Activated naive CD4-positive, alpha-beta T cell treated with anti-CD3 and anti-CD28 coated beads, Interleukin-2, amount 10 ng/mL, durations not matched to agents 7 days and 5 days (primary cell): ENCODE measurements around the gene RRAGC.
"Not testable (repeated sequence)": the region's sequence is repeated elsewhere in the genome, so short reads cannot be mapped to it uniquely, and the experiment has no call there.

ENCODE experiments used
- CTCF ChIA-PET: fragments of 350-600 bp; sonication (Branson Sonifier 250); formaldehyde crosslinking; loops from one replicate; lab custom pipeline; 2021; ENCODE audit warnings: antibody characterized with exemption; lab: Charles Lee
- DNase-seq: peaks from one replicate; pipeline ENCODE4 v3.0.0-alpha.2; 2020
- H3K27ac Mint-ChIP-seq: one replicate; pipeline ENCODE4 v1.8.0; 2021; ENCODE audit warnings: mild to moderate bottlenecking, moderate library complexity, mixed read lengths
- H3K27me3 Mint-ChIP-seq: one replicate; pipeline ENCODE4 v1.8.0; 2021; ENCODE audit warnings: mild to moderate bottlenecking, mixed read lengths
- H3K36me3 Mint-ChIP-seq: one replicate; pipeline ENCODE4 v1.8.0; 2021; ENCODE audit warnings: mixed read lengths
- H3K4me1 Mint-ChIP-seq: one replicate; pipeline ENCODE4 v1.8.0; 2021; ENCODE audit warnings: mixed read lengths
- H3K4me3 Mint-ChIP-seq: one replicate; pipeline ENCODE4 v1.8.0; 2021; ENCODE audit warnings: mild to moderate bottlenecking, moderate library complexity, mixed read lengths
- H3K9me3 Mint-ChIP-seq: one replicate; pipeline ENCODE4 v1.8.0; 2021; ENCODE audit warnings: mixed read lengths

The RRAGC gene

GRCh38 chr1:38873027-38873969 lies 13.7 kb upstream of the RRAGC start, which contains the start of gene MYCBP:
TSS of gene MYCBP (minus strand) at chr1:38873348. CDS start at chr1:38873305, 43 bp downstream.
- H3K36me3 Mint-ChIP-seq, result peaks cover 12% of the 10 kb centered on the region
- peak; percentile 98 for DNase-seq
- no peaks in the 10 kb centered on the region for H3K27me3 Mint-ChIP-seq
- peaks cover 39% of the 10 kb centered on the region for H3K4me1 Mint-ChIP-seq
- peak within 1 kb of the TSS; percentile 92 for H3K4me3 Mint-ChIP-seq
- peak within 1 kb of the TSS; percentile 83 for H3K27ac Mint-ChIP-seq
- no peaks in the 10 kb centered on the region for H3K9me3 Mint-ChIP-seq
- CTCF ChIA-PET, result interaction anchor here (1.0 kb wide), 1 partner anchor 219 kb away, joined by 3 read pairs; no protein-coding TSS in a partner anchor

GRCh38 chr1:38872401-38873026 lies 12.9 kb upstream of the RRAGC start:
- Mint-ChIP-seq H3K9me3 (no peaks in the 10 kb centered on the region), H3K4me1 (peaks cover 44% of the 10 kb centered on the region), H3K27me3 (no peaks in the 10 kb centered on the region), H3K36me3 (peaks cover 17% of the 10 kb centered on the region), H3K27ac (peak overlapping the region; percentile 60), H3K4me3 (peak overlapping the region; percentile 92)
- CTCF ChIA-PET, result interaction anchor here (1.0 kb wide), 1 partner anchor 220 kb away, joined by 3 read pairs; no protein-coding TSS in a partner anchor
- DNase-seq, result peak; percentile 53

- H3K27ac Mint-ChIP-seq, result peak overlapping the region; percentile 38
- CTCF ChIA-PET, result interaction anchor here (0.6 kb wide), 1 partner anchor 34 kb away, joined by 3 read pairs; no protein-coding TSS in a partner anchor
- peaks cover 23% of the 10 kb centered on the region for H3K36me3 Mint-ChIP-seq
- DNase-seq, result no peak
- H3K9me3 Mint-ChIP-seq, result no peaks in the 10 kb centered on the region
- H3K4me3 Mint-ChIP-seq, result no peak overlapping the region
- H3K4me1 Mint-ChIP-seq, result peaks cover 46% of the 10 kb centered on the region
- H3K27me3 Mint-ChIP-seq, result no peaks in the 10 kb centered on the region
Measured at GRCh38 chr1:38870996-38871395, 11.4 kb upstream of the RRAGC start.

GRCh38 chr1:38867208-38867607 lies 7.6 kb upstream of the RRAGC start:
- Mint-ChIP-seq H3K27ac (no peak overlapping the region), H3K9me3 (no peaks in the 10 kb centered on the region), H3K27me3 (no peaks in the 10 kb centered on the region), H3K4me1 (peaks cover 25% of the 10 kb centered on the region), H3K4me3 (no peak overlapping the region), H3K36me3 (peaks cover 46% of the 10 kb centered on the region)
- DNase-seq, result no peak
- CTCF ChIA-PET, result interaction anchor here (0.7 kb wide), 1 partner anchor 1362 kb away, joined by 3 read pairs; no protein-coding TSS in a partner anchor

GRCh38 chr1:38865112-38865715 lies 5.6 kb upstream of the RRAGC start:
- Mint-ChIP-seq H3K4me1 (peaks cover 27% of the 10 kb centered on the region), H3K27me3 (no peaks in the 10 kb centered on the region), H3K4me3 (no peak overlapping the region), H3K27ac (no peak overlapping the region), H3K9me3 (no peaks in the 10 kb centered on the region), H3K36me3 (peaks cover 43% of the 10 kb centered on the region)
- DNase-seq, result no peak
- CTCF ChIA-PET, result no interaction called here

GRCh38 chr1:38860454-38860795 lies 853 bp upstream of the RRAGC start:
- no peaks in the 10 kb centered on the region for H3K9me3 Mint-ChIP-seq
- peaks cover 40% of the 10 kb centered on the region for H3K4me1 Mint-ChIP-seq
- no peaks in the 10 kb centered on the region for H3K27me3 Mint-ChIP-seq
- peaks cover 42% of the 10 kb centered on the region for H3K36me3 Mint-ChIP-seq
- H3K27ac Mint-ChIP-seq, result peak overlapping the region; percentile 81
- CTCF ChIA-PET, result interaction anchor here (1.0 kb wide), 1 partner anchor 232 kb away, joined by 4 read pairs; no protein-coding TSS in a partner anchor
- DNase-seq, result no peak
- peak overlapping the region; percentile 87 for H3K4me3 Mint-ChIP-seq

- peaks cover 43% of the 10 kb centered on the region for H3K4me1 Mint-ChIP-seq
- DNase-seq, result peak; percentile 75
- H3K4me3 Mint-ChIP-seq, result peak overlapping the region; percentile 87
- no peaks in the 10 kb centered on the region for H3K27me3 Mint-ChIP-seq
- H3K9me3 Mint-ChIP-seq, result no peaks in the 10 kb centered on the region
- CTCF ChIA-PET, result interaction anchor here (0.6 kb wide), 1 partner anchor 395 kb away, joined by 3 read pairs; no protein-coding TSS in a partner anchor
- H3K36me3 Mint-ChIP-seq, result peaks cover 42% of the 10 kb centered on the region
- H3K27ac Mint-ChIP-seq, result peak overlapping the region; percentile 88
Measured at GRCh38 chr1:38858833-38859560, 575 bp downstream of the RRAGC start.

GRCh38 chr1:38852780-38853179 lies 6.8 kb downstream of the RRAGC start:
- Mint-ChIP-seq H3K4me3 (no peak overlapping the region), H3K9me3 (no peaks in the 10 kb centered on the region), H3K27ac (no peak overlapping the region), H3K4me1 (peaks cover 16% of the 10 kb centered on the region), H3K27me3 (no peaks in the 10 kb centered on the region), H3K36me3 (peaks cover 39% of the 10 kb centered on the region)
- CTCF ChIA-PET, result no interaction called here
- no peak for DNase-seq

GRCh38 chr1:38848071-38848470 lies 11.5 kb downstream of the RRAGC start:
- DNase-seq, result no peak
- no peaks in the 10 kb centered on the region for H3K9me3 Mint-ChIP-seq
- no peak overlapping the region for H3K4me3 Mint-ChIP-seq
- H3K27me3 Mint-ChIP-seq, result no peaks in the 10 kb centered on the region
- no peak overlapping the region for H3K27ac Mint-ChIP-seq
- CTCF ChIA-PET, result interaction anchor here (0.6 kb wide), 1 partner anchor 900 kb away, joined by 3 read pairs; no protein-coding TSS in a partner anchor
- H3K36me3 Mint-ChIP-seq, result peaks cover 42% of the 10 kb centered on the region
- peaks cover 3% of the 10 kb centered on the region for H3K4me1 Mint-ChIP-seq

- no peak overlapping the region for H3K4me3 Mint-ChIP-seq
- no peaks in the 10 kb centered on the region for H3K9me3 Mint-ChIP-seq
- H3K36me3 Mint-ChIP-seq, result peaks cover 39% of the 10 kb centered on the region
- H3K4me1 Mint-ChIP-seq, result peaks cover 3% of the 10 kb centered on the region
- H3K27me3 Mint-ChIP-seq, result no peaks in the 10 kb centered on the region
- CTCF ChIA-PET, result interaction anchor here (1.0 to 2.4 kb wide), 3 partner anchors 19 to 252 kb away, joined by 3 to 7 read pairs (median 5); no protein-coding TSS in a partner anchor
- no peak for DNase-seq
- H3K27ac Mint-ChIP-seq, result no peak overlapping the region
Measured at GRCh38 chr1:38846210-38846609, 13.4 kb downstream of the RRAGC start.

- peaks cover 40% of the 10 kb centered on the region for H3K36me3 Mint-ChIP-seq
Measured at GRCh38 chr1:38845088-38845487, 14.5 kb downstream of the RRAGC start.

GRCh38 chr1:38840281-38840680 lies 19.3 kb downstream of the RRAGC start:
- H3K4me3 Mint-ChIP-seq, result no peak overlapping the region
- H3K36me3 Mint-ChIP-seq, result peaks cover 41% of the 10 kb centered on the region
- CTCF ChIA-PET, result no interaction called here
- H3K27ac Mint-ChIP-seq, result no peak overlapping the region
- no peaks in the 10 kb centered on the region for H3K4me1 Mint-ChIP-seq
- no peaks in the 10 kb centered on the region for H3K9me3 Mint-ChIP-seq
- no peak for DNase-seq
- no peaks in the 10 kb centered on the region for H3K27me3 Mint-ChIP-seq

More at GRCh38 chr1:38845088-38845487, 14.5 kb downstream of the RRAGC start:
- H3K27me3 Mint-ChIP-seq, DNase-seq, H3K9me3 Mint-ChIP-seq, H3K27ac Mint-ChIP-seq, H3K4me1 Mint-ChIP-seq, H3K4me3 Mint-ChIP-seq: not testable (repeated sequence)
- CTCF ChIA-PET, result interaction anchor here (1.0 to 2.4 kb wide), 3 partner anchors 18 to 253 kb away, joined by 3 to 7 read pairs (median 5); no protein-coding TSS in a partner anchor

GRCh38 chr1:38839363-38839762 lies 20.2 kb downstream of the RRAGC start:
- no peak overlapping the region for H3K4me3 Mint-ChIP-seq

More at GRCh38 chr1:38839363-38839762, 20.2 kb downstream of the RRAGC start:
- H3K27ac Mint-ChIP-seq, result no peak overlapping the region
- peaks cover 32% of the 10 kb centered on the region for H3K36me3 Mint-ChIP-seq
- no peak for DNase-seq
- CTCF ChIA-PET, result no interaction called here
- no peaks in the 10 kb centered on the region for H3K4me1 Mint-ChIP-seq
- peaks cover 3% of the 10 kb centered on the region for H3K27me3 Mint-ChIP-seq
- no peaks in the 10 kb centered on the region for H3K9me3 Mint-ChIP-seq
